H1 (cell line): ENCODE data around the gene KIAA1755. TPM values are rescaled to one million over a fixed set of nuclear protein-coding genes. Genes with fewer than 3 reads are reported as not detected.

Experiments used
- CTCF ChIA-PET: fragments of 300-600 bp; sonication (Branson Sonifier 250); formaldehyde crosslinking; loops from one replicate; lab custom pipeline; 2021; ENCODE audit not compliant: partially characterized antibody; lab: Charles Lee
- POLR2A ChIA-PET: fragments of 300-600 bp; sonication (Branson Sonifier 250); formaldehyde crosslinking; loops from one replicate; lab custom pipeline; 2021; ENCODE audit warnings: inconsistent platforms; ENCODE audit not compliant: partially characterized antibody; lab: Charles Lee
- DNase-seq, 2 experiments: peaks; one replicate each; pipeline versions ENCODE4 v3.0.0 to v3.0.0-alpha.2; 2010 to 2022; ENCODE audit warnings: low spot score in 2 of 2, low read depth in 1 of 2, mixed read lengths in 1 of 2
- FAIRE-seq: peaks from 2 replicates; lab custom pipeline; 2011; peaks lifted over from hg19 to GRCh38; lab: Jason Lieb, UNC
- H2AFZ ChIP-seq: 2 replicates; pipeline ENCODE4 v1.8.1; 2012; ENCODE audit warnings: low read length, inconsistent platforms
- H2AK5ac ChIP-seq: 2 replicates; pipeline ENCODE4 v1.6.1; 2013; ENCODE audit warnings: low read depth, low read length
- H2BK120ac ChIP-seq: replicated peaks from 2 replicates; pipeline ENCODE3; 2013; ENCODE audit warnings: low read depth, low read length, inconsistent platforms
- H2BK12ac ChIP-seq: 2 replicates; pipeline ENCODE4 v1.6.1; 2013; ENCODE audit warnings: low read depth, low read length
- H2BK15ac ChIP-seq: 2 replicates; pipeline ENCODE4 v1.6.1; 2013; ENCODE audit warnings: low read length
- H2BK20ac ChIP-seq: 2 replicates; pipeline ENCODE4 v1.6.1; 2013; ENCODE audit warnings: low read length
- H2BK5ac ChIP-seq: 2 replicates; pipeline ENCODE4 v1.6.1; 2013; ENCODE audit warnings: low read depth, low read length
- H3K14ac ChIP-seq: 2 replicates; pipeline ENCODE4 v1.6.1; 2013; ENCODE audit warnings: inconsistent platforms; ENCODE audit not compliant: insufficient read length
- H3K18ac ChIP-seq: 2 replicates; pipeline ENCODE4 v1.6.1; 2013; ENCODE audit warnings: low read length; ENCODE audit errors: extremely low read depth
- H3K23ac ChIP-seq: 2 replicates; pipeline ENCODE4 v1.6.1; 2013; ENCODE audit warnings: inconsistent platforms; ENCODE audit not compliant: insufficient read length
- H3K23me2 ChIP-seq: 2 replicates; pipeline ENCODE4 v1.6.1; 2013; ENCODE audit warnings: low read depth, low read length
- H3K27ac ChIP-seq: 2 replicates; pipeline ENCODE4 v1.6.1; 2011; ENCODE audit warnings: low read depth, low read length, inconsistent platforms
- H3K27me3 ChIP-seq, 4 experiments: replicated peaks in 1 of 4; 1 replicate in 1 of 4; 2 replicates in 3 of 4; pipeline versions ENCODE4 v1.6.1 to v1.8.1; 2011 to 2013; ENCODE audit warnings: low read length in 3 of 4, mild to moderate bottlenecking in 3 of 4, inconsistent platforms in 2 of 4, mixed read lengths in 2 of 4, moderate library complexity in 1 of 4; ENCODE audit not compliant: control insufficient read depth in 3 of 4, insufficient read depth in 3 of 4; ENCODE audit errors: extremely low read depth in 1 of 4
- H3K36me3 ChIP-seq, 4 experiments: 2 replicates each; pipeline versions ENCODE4 v1.6.1 to v1.8.1; 2011 to 2013; ENCODE audit warnings: mild to moderate bottlenecking in 4 of 4, low read length in 3 of 4, moderate library complexity in 2 of 4, control low read depth in 1 of 4, inconsistent platforms in 1 of 4; ENCODE audit not compliant: insufficient read depth in 4 of 4, control insufficient read depth in 2 of 4
- H3K4ac ChIP-seq: replicated peaks from 2 replicates; pipeline ENCODE3; 2013; ENCODE audit warnings: low read length, low read depth, mixed read lengths, inconsistent platforms; ENCODE audit not compliant: insufficient read length
- H3K4me1 ChIP-seq, 4 experiments: replicated peaks in 1 of 4; 1 replicate in 1 of 4; 2 replicates in 3 of 4; pipeline versions ENCODE4 v1.6.1 to v1.8.1; 2011 to 2013; ENCODE audit warnings: low read length in 3 of 4, inconsistent platforms in 2 of 4, mixed read lengths in 1 of 4; ENCODE audit not compliant: insufficient read depth in 4 of 4, control insufficient read depth in 3 of 4
- H3K4me2 ChIP-seq, 2 experiments: 2 replicates each; pipeline versions ENCODE4 v1.6.1 to v1.8.1; 2011 to 2013; ENCODE audit warnings: low read depth in 2 of 2, low read length in 2 of 2, control low read depth in 1 of 2, inconsistent platforms in 1 of 2, mild to moderate bottlenecking in 1 of 2; ENCODE audit not compliant: insufficient read depth in 1 of 2
- H3K4me3 ChIP-seq, 4 experiments: fragments of 200-600, 300-600 bp in 1 of 4; sonication (generic), shearing (Covaris generic), sonication (Bioruptor Twin) in 1 of 4; 2 replicates each; pipeline versions ENCODE4 v1.5.1 to v1.8.1; 2011 to 2016; ENCODE audit warnings: low read length in 4 of 4, low read depth in 3 of 4, control low read depth in 2 of 4, inconsistent platforms in 2 of 4, mild to moderate bottlenecking in 2 of 4, mixed read lengths in 1 of 4, moderate library complexity in 1 of 4; ENCODE audit not compliant: insufficient read depth in 2 of 4; ENCODE audit errors: extremely low read depth in 1 of 4
- H3K56ac ChIP-seq: replicated peaks from 2 replicates; pipeline ENCODE3; 2013; ENCODE audit warnings: low read depth, mild to moderate bottlenecking, mixed read lengths, low read length, inconsistent platforms; ENCODE audit not compliant: insufficient read length
- H3K79me1 ChIP-seq: 2 replicates; pipeline ENCODE4 v1.6.1; 2013; ENCODE audit warnings: low read depth, low read length, control low read depth
- H3K79me2 ChIP-seq, 2 experiments: 2 replicates each; pipeline versions ENCODE4 v1.6.1 to v1.8.1; 2012 to 2013; ENCODE audit warnings: low read length in 2 of 2, mild to moderate bottlenecking in 2 of 2, inconsistent platforms in 1 of 2; ENCODE audit not compliant: insufficient read depth in 2 of 2, control insufficient read depth in 1 of 2
- H3K9ac ChIP-seq, 4 experiments: replicated peaks in 1 of 4; 1 replicate in 1 of 4; 2 replicates in 3 of 4; pipeline versions ENCODE4 v1.6.1 to v1.8.1; 2011 to 2013; ENCODE audit warnings: low read depth in 3 of 4, low read length in 3 of 4, control low read depth in 2 of 4, mild to moderate bottlenecking in 2 of 4, moderate library complexity in 2 of 4, inconsistent platforms in 1 of 4; ENCODE audit errors: extremely low read depth in 1 of 4
- H3K9me3 ChIP-seq, 2 experiments: 2 replicates each; pipeline versions ENCODE4 v1.6.1 to v1.8.1; 2012 to 2013; ENCODE audit warnings: mild to moderate bottlenecking in 2 of 2, moderate library complexity in 2 of 2, control low read depth in 1 of 2, inconsistent platforms in 1 of 2, low read depth in 1 of 2, low read length in 1 of 2, mixed read lengths in 1 of 2; ENCODE audit not compliant: insufficient read depth in 2 of 2
- H4K20me1 ChIP-seq, 2 experiments: replicated peaks in 1 of 2; 2 replicates each; pipeline versions ENCODE3 to v1.8.1; 2011 to 2013; ENCODE audit warnings: inconsistent platforms in 2 of 2, low read length in 2 of 2, mild to moderate bottlenecking in 1 of 2; ENCODE audit not compliant: insufficient read depth in 2 of 2, control insufficient read depth in 1 of 2
- H4K5ac ChIP-seq: 2 replicates; pipeline ENCODE4 v1.6.1; 2013; ENCODE audit warnings: low read length, low read depth, mixed read lengths, inconsistent platforms; ENCODE audit not compliant: insufficient read length
- H4K8ac ChIP-seq: 2 replicates; pipeline ENCODE4 v1.8.0; 2013; ENCODE audit warnings: mild to moderate bottlenecking, moderate library complexity, low read length, inconsistent platforms; ENCODE audit not compliant: insufficient read depth; ENCODE audit errors: extremely low read depth
- H4K91ac ChIP-seq: replicated peaks from 2 replicates; pipeline ENCODE3; 2013; ENCODE audit warnings: low read length, mixed read lengths, inconsistent platforms; ENCODE audit not compliant: insufficient read length
- CBX8 ChIP-seq: fragments of 300-800, 300-1000 bp; sonication (generic); IDR thresholded peaks from 2 replicates; pipeline ENCODE4 v1.7.1; 2016; ENCODE audit warnings: low read depth, low read length, borderline replicate concordance
- WGBS, 2 experiments: shearing (Covaris generic) in 1 of 2; methylation state at CpG; one replicate each; pipeline versions ENCODE4 v1.1.6 to v1.1.7; 2013 to 2015; ENCODE audit warnings: low lambda C conversion rate in 2 of 2, mixed read lengths in 2 of 2, inconsistent platforms in 1 of 2, low coverage in 1 of 2, missing lambda C conversion rate in 1 of 2; ENCODE audit not compliant: insufficient replicate concordance in 2 of 2, insufficient coverage in 1 of 2, insufficient read length in 1 of 2; ENCODE audit errors: extremely low coverage in 1 of 2, missing lambda C conversion rate in 1 of 2; 5-methylcytosine and 5-hydroxymethylcytosine counted together
- polyA plus RNA-seq, 7 experiments: library from polyadenylated mRNA; depleted of rRNA in 3 of 7; stranded (reverse) in 5 of 7; unstranded in 2 of 7; fragments of >200 nt in 5 of 7; fragments of 200-250 nt in 2 of 7; gene quantifications; 1 replicate in 5 of 7; 2 replicates in 1 of 7; 4 replicates in 1 of 7; pipeline versions ENCODE4 v1.2.1 to v1.2.3, GENCODE V29; 2011 to 2013; ENCODE audit warnings: missing spikeins in 2 of 7, mixed read lengths in 2 of 7
- total RNA-seq: library from RNA; stranded (reverse); fragmentation: NEBNext Ultra II Directional; extraction: Animal tissue kit (Norgen Biotek cat#: 25700); gene quantifications from 2 replicates; pipeline ENCODE4 v1.2.1, GENCODE V29; 2021

KIAA1755 gene
- total and polyA plus RNA-seq, 2 of the 8 experiments (the other 6 are each of a cell fraction or from before 2014, with no cell fraction given) = 0.23 TPM; not detected in 1

DNA sequence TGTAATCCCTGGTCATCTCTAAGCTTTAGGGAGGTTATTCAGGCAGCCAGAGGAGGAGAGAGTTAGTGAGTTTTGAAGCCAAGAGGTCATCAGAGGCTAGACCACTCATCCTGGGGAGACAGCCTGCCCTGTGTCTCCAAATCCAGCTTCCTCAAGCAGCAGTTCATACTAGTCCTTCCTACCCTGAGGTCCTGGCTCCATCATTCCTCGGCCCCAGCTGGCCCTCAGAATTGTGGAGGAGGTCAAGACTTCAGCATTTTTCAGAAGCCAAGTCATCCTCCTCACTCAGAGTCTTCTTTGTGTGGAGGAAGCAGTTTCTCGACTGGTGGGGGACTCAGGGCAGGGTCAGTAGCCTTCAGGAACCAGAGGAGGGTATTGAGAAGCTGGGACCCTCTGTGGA, 12.4 kb upstream of the KIAA1755 start:
- no peaks in the 10 kb centered on the region for H3K36me3 ChIP-seq
- ChIA-PET POLR2A (no interaction called here), CTCF (interaction anchor here (0.9 to 1.8 kb wide), 5 partner anchors 9 to 47 kb away, joined by 3 to 5 read pairs (median 3); no protein-coding TSS in a partner anchor)
- no peak overlapping the region for H2BK120ac ChIP-seq
- H2AK5ac ChIP-seq = no peak overlapping the region
- H3K4me2 ChIP-seq = no peak overlapping the region
- H3K56ac ChIP-seq = no peak overlapping the region
- no peak for FAIRE-seq
- no peak overlapping the region for H3K4ac ChIP-seq
- no peaks in the 10 kb centered on the region for H3K79me2 ChIP-seq
- H3K23ac ChIP-seq = no peak overlapping the region
- no peaks in the 10 kb centered on the region for H3K27me3 ChIP-seq
- 84% methylated on average over 2 of the region's 2 CpGs; no CpG with 5 or more reads in 1 of the 2 experiments for WGBS, 2 experiments
- no peak overlapping the region for H3K14ac ChIP-seq
- peaks cover 0 to 3% of the 10 kb centered on the region in 2 experiments; a peak in 1 of 4 replicates for H3K9me3 ChIP-seq
- no peak overlapping the region for H4K8ac ChIP-seq
- no peak overlapping the region for H2BK5ac ChIP-seq
- H2BK20ac ChIP-seq = no peak overlapping the region
- H3K79me1 ChIP-seq = no peaks in the 10 kb centered on the region
- DNase-seq = no peak
- no peak overlapping the region for H2BK12ac ChIP-seq
- no peak overlapping the region for H4K5ac ChIP-seq
- H3K27ac ChIP-seq = no peak overlapping the region
- no peak for TF ChIP-seq CBX8
- H3K4me3 ChIP-seq = no peak overlapping the region
- no peak overlapping the region for H3K9ac ChIP-seq
- H2AFZ ChIP-seq = no peak overlapping the region
- H3K23me2 ChIP-seq = no peaks in the 10 kb centered on the region
- H3K18ac ChIP-seq = no peak overlapping the region
- no peaks in the 10 kb centered on the region for H4K20me1 ChIP-seq
- H3K4me1 ChIP-seq = no peaks in the 10 kb centered on the region
- no peak overlapping the region for H2BK15ac ChIP-seq
- H4K91ac ChIP-seq = no peak overlapping the region
